Uterus (tissue), 2 donors: ENCODE measurements around the gene IQSEC3.

ENCODE experiments used
- POLR2A ChIP-seq, 2 donors: fragments of 450-650 bp; IDR thresholded peaks; one replicate each; pipeline ENCODE4 v1.6.1; 2016; ENCODE audit warnings: antibody characterized with exemption in 2 of 2, mild to moderate bottlenecking in 1 of 2, moderate library complexity in 1 of 2
- TF ChIP-seq, protein P1 (sequence below), 4 experiments: fragments of 200-600 bp in 2 of 4; fragments of 450-650 bp in 2 of 4; sonication (generic) in 2 of 4; IDR thresholded peaks; one replicate each; pipeline ENCODE4 v1.5.1; 2016 to 2019; ENCODE audit warnings: antibody characterized with exemption in 4 of 4, mild to moderate bottlenecking in 2 of 4, moderate library complexity in 1 of 4

DNA sequence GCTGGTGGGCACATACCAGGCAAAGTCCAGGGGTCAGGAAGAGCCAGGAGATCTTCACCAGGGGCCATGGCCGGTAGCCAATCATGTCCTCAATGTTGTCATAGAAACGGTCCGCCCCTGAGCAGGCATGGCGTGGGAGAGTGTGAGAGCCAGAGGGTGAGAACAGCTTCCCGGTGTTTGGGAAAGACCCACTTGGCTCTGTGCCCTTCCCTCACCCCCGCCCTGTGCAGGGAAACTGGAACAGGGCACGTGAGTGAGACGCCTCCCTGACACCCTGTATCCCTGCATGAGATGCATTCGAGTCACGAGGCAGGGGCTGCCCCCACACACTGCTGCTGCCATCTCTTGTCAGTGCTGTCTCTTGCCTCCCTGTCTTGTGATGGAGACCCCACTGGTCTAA, 126.7 kb downstream of the IQSEC3 start:
- TF ChIP-seq POLR2A (IDR thresholded peaks at IDR 0.05), result no peak
- TF ChIP-seq, protein P1, sequence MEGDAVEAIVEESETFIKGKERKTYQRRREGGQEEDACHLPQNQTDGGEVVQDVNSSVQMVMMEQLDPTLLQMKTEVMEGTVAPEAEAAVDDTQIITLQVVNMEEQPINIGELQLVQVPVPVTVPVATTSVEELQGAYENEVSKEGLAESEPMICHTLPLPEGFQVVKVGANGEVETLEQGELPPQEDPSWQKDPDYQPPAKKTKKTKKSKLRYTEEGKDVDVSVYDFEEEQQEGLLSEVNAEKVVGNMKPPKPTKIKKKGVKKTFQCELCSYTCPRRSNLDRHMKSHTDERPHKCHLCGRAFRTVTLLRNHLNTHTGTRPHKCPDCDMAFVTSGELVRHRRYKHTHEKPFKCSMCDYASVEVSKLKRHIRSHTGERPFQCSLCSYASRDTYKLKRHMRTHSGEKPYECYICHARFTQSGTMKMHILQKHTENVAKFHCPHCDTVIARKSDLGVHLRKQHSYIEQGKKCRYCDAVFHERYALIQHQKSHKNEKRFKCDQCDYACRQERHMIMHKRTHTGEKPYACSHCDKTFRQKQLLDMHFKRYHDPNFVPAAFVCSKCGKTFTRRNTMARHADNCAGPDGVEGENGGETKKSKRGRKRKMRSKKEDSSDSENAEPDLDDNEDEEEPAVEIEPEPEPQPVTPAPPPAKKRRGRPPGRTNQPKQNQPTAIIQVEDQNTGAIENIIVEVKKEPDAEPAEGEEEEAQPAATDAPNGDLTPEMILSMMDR (IDR thresholded peaks at IDR 0.05), result no peak
